DOHH2 (cell line): Measurements from ENCODE around the gene MPZ.

Source experiments
- H3F3A ChIP-seq: fragments of 200-600 bp; sonication (generic), shearing (Covaris generic); 2 replicates; pipeline ENCODE4 v1.6.0; 2016; ENCODE audit warnings: antibody characterized with exemption, mild to moderate bottlenecking; ENCODE audit not compliant: control insufficient read depth, insufficient read depth
- H3K27ac ChIP-seq: fragments of 200-600 bp; sonication (generic); 2 replicates; pipeline ENCODE4 v1.5.1; 2014; ENCODE audit warnings: low read depth, mild to moderate bottlenecking, low read length, moderate library complexity
- H3K27me3 ChIP-seq: fragments of 200-600 bp; sonication (generic); 2 replicates; pipeline ENCODE4 v1.6.1; 2014; ENCODE audit warnings: mild to moderate bottlenecking, low read length, mixed read lengths; ENCODE audit not compliant: control insufficient read depth
- H3K36me3 ChIP-seq: fragments of 200-600 bp; sonication (generic); 2 replicates; pipeline ENCODE4 v1.6.1; 2014; ENCODE audit warnings: mild to moderate bottlenecking, low read length, moderate library complexity, mixed read lengths; ENCODE audit not compliant: control insufficient read depth
- H3K4me1 ChIP-seq: fragments of 200-600 bp; sonication (generic); 2 replicates; pipeline ENCODE4 v1.6.1; 2014; ENCODE audit warnings: mild to moderate bottlenecking, low read length, mixed read lengths; ENCODE audit not compliant: control insufficient read depth
- H3K4me2 ChIP-seq: fragments of 200-600 bp; sonication (generic); 2 replicates; pipeline ENCODE4 v1.6.0; 2014; ENCODE audit warnings: mild to moderate bottlenecking, low read length, moderate library complexity
- H3K4me3 ChIP-seq: fragments of 200-600 bp; sonication (generic); 2 replicates; pipeline ENCODE4 v1.5.1; 2014; ENCODE audit warnings: mild to moderate bottlenecking, low read length, mixed read lengths
- H3K79me2 ChIP-seq: fragments of 200-600 bp; sonication (generic); 2 replicates; pipeline ENCODE4 v1.6.1; 2014; ENCODE audit warnings: mild to moderate bottlenecking, low read length, mixed read lengths; ENCODE audit not compliant: control insufficient read depth
- H3K9me2 ChIP-seq: fragments of 200-600 bp; sonication (generic); replicated peaks from 2 replicates; pipeline ENCODE4 v1.6.1; 2014; ENCODE audit warnings: mild to moderate bottlenecking, low read length, mixed read lengths; ENCODE audit not compliant: control insufficient read depth
- H3K9me3 ChIP-seq: fragments of 200-600 bp; sonication (generic); 2 replicates; pipeline ENCODE4 v1.6.1; 2014; ENCODE audit warnings: antibody characterized with exemption, low read length, mixed read lengths; ENCODE audit not compliant: control insufficient read depth, insufficient read depth
- H4K20me1 ChIP-seq: fragments of 200-600 bp; sonication (generic); 2 replicates; pipeline ENCODE4 v1.6.0; 2014; ENCODE audit warnings: low read depth, mild to moderate bottlenecking, antibody characterized with exemption, low read length, moderate library complexity; ENCODE audit not compliant: control insufficient read depth, insufficient read depth
- CTCF ChIP-seq: fragments of 200-600 bp; sonication (generic); IDR thresholded peaks from one replicate; pipeline ENCODE4 v1.5.1; 2014; ENCODE audit warnings: antibody characterized with exemption, mild to moderate bottlenecking, low read depth, low read length; ENCODE audit not compliant: poor library complexity, severe bottlenecking
- EZH2phosphoT487 ChIP-seq: fragments of 200-600 bp; sonication (generic); IDR thresholded peaks from 2 replicates; pipeline ENCODE4 v1.6.1; 2017; ENCODE audit warnings: borderline replicate concordance, mild to moderate bottlenecking, antibody characterized with exemption, low read length, moderate library complexity, mixed read lengths

The MPZ gene

GRCh38 chr1:161307892-161308638 lies 1.7 kb downstream of the MPZ start:
- no peaks in the 10 kb centered on the region for H3K9me3 ChIP-seq
- H3K79me2 ChIP-seq: peaks cover 14% of the 10 kb centered on the region
- H3F3A ChIP-seq: peaks cover 17% of the 10 kb centered on the region
- H3K36me3 ChIP-seq: peaks cover 3% of the 10 kb centered on the region; the same call in 1 of the 2 replicates
- no peak for TF ChIP-seq EZH2phosphoT487
- no peak for TF ChIP-seq CTCF
- 0 out of 2 replicates have a peak, but pooled peaks cover 5% of the 10 kb centered on the region for H3K27me3 ChIP-seq
- H3K9me2 ChIP-seq: no peaks in the 10 kb centered on the region
- H3K4me3 ChIP-seq: no peak overlapping the region
- no peak overlapping the region for H3K27ac ChIP-seq
- H3K4me1 ChIP-seq: peaks cover 31% of the 10 kb centered on the region
- H4K20me1 ChIP-seq: no peaks in the 10 kb centered on the region
- H3K4me2 ChIP-seq: no peak overlapping the region

GRCh38 chr1:161307230-161307768 lies 2.5 kb downstream of the MPZ start:
- 0 out of 2 replicates have a peak, but pooled peaks cover 5% of the 10 kb centered on the region for H3K27me3 ChIP-seq
- H3F3A ChIP-seq: peaks cover 17% of the 10 kb centered on the region
- TF ChIP-seq EZH2phosphoT487 (no peak), CTCF (no peak)
- H3K4me2 ChIP-seq: peak overlapping the region; percentile 46
- no peaks in the 10 kb centered on the region for H4K20me1 ChIP-seq
- H3K36me3 ChIP-seq: peaks cover 3% of the 10 kb centered on the region; the same call in 1 of the 2 replicates
- H3K9me2 ChIP-seq: no peaks in the 10 kb centered on the region
- no peaks in the 10 kb centered on the region for H3K9me3 ChIP-seq
- no peak overlapping the region for H3K27ac ChIP-seq
- peaks cover 14% of the 10 kb centered on the region for H3K79me2 ChIP-seq
- no peak overlapping the region for H3K4me3 ChIP-seq
- H3K4me1 ChIP-seq: peaks cover 29% of the 10 kb centered on the region

GRCh38 chr1:161305867-161306519 lies 3.8 kb downstream of the MPZ start:
- Histone ChIP-seq H3K9me2 (no peaks in the 10 kb centered on the region), H3F3A (peaks cover 17% of the 10 kb centered on the region), H3K27me3 (0 out of 2 replicates have a peak, but pooled peaks cover 5% of the 10 kb centered on the region), H4K20me1 (no peaks in the 10 kb centered on the region), H3K36me3 (peaks cover 3% of the 10 kb centered on the region; the same call in 1 of the 2 replicates), H3K27ac (no peak overlapping the region), H3K9me3 (no peaks in the 10 kb centered on the region), H3K79me2 (peaks cover 14% of the 10 kb centered on the region), H3K4me2 (peak overlapping the region; percentile 89), H3K4me3 (peak overlapping the region; percentile 86), H3K4me1 (peaks cover 29% of the 10 kb centered on the region)
- TF ChIP-seq EZH2phosphoT487: no peak
- TF ChIP-seq CTCF: peak; percentile 77
